HuH-7 (cell line): Measurements from ENCODE around the gene LCP2.

Experiments used
- DNase-seq: peaks from one replicate; pipeline ENCODE4 v3.0.0; 2011; ENCODE audit warnings: low spot score

Gene LCP2

DNA sequence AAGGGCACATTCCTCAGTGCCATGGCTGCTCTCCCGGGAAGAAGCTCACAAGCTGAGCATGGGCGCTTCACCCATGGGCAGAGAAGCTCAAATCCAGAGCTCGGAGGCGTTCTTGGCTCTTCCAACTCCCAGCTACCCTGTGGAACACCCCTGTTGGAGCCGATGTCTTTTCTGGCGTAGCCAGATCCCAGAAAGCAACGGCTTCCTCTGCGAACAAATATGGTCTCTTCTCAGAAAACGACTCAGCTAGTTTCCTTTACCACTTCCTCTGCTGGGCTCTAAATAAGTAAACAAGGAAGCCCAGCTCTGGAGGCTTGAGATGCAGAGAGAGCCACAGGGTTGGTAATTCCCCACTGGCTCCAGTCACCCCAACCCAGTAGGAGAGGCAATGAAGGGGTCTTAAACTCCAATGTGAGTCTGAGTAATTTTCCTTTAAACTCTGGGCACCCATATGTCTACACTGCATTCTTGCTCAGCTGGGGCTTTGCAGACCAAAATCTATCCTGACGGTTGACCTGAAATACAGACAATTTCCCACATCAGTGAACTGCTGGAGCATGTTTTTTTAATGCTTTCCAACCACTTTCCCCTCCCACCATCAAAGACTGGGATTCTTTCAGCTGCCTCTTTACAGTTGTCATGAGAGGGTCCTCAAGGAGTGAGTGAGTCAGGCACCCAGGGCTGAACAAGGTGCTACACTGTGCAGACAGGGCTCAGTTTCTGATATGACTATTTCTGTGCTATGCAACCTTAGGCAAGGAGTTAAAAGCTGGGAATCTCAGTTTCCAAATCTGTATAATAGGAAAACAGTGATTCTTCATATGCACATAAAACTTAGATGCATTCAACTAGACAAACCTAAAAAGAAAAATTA, at the start of gene LCP2:
Gene LCP2, minus strand, starts transcription at position 189 of the 874 bp plus-strand sequence. Its CDS starts 166 bp downstream, at position 23.
- no peak for DNase-seq

DNA sequence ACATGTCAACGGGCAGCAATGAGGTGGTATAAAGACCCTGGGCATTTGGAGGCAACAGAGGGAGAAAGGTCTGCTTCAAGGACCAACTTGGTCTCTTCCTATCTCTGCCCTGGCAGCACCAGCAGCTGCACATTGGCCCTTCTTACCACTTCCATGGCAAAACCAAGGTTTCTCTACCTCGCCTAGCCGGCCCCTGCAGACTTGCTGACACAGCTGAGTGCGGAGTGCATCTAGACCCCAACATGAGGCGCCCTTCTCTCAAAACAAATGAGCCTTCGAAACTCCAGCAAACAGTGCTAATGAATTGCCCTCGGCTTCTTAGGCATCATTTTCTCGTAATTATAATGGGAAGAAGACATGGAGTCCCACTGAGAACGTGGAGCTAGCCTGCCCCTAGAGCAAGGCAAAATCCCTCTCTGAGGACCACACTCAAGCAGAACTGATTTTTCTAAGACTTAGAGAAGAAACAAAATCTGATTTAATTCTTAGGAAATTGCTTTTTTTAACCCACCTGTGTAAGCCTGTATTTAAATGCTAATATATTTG, 49.5 kb upstream of the LCP2 start:
- DNase-seq: no peak

DNA sequence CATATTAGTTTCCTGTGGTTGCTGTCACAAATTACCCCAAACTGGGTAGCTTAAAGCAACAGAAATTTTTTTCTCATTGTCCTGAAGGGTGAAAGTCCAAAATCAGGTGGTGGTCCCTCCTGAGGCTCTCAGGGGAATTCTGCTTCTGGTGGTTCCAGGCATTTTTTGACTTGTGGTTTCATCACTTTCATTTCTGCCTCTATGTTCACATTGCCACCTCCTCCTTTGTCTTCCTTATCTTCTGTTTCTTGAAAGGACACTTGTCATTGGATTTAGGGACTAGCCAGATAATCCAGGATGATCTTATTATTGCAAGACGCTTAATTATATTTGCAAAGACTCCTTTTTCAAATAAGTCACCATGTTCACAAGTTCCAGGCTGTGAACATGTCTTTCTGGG, 48.4 kb upstream of the LCP2 start:
- no peak for DNase-seq

DNA sequence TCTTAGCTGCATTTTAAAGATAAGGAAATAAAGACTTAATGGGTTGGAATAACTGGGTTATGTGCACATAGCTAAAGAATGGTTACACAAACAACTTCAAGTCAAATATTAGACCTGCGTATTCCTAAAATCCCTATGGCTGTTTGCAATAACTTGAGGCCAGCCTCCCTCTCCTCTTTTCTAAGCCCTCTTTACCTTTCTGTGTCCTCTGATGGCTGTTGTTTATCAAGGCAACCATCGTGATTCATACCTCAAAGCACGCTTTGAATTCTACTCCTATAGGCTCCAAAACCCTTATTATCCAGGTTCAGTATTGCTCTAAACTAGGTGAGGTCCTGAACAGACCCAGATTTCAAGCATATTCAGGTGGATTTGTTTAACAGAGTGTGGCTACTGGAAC, 45.6 kb upstream of the LCP2 start:
- no peak for DNase-seq

DNA sequence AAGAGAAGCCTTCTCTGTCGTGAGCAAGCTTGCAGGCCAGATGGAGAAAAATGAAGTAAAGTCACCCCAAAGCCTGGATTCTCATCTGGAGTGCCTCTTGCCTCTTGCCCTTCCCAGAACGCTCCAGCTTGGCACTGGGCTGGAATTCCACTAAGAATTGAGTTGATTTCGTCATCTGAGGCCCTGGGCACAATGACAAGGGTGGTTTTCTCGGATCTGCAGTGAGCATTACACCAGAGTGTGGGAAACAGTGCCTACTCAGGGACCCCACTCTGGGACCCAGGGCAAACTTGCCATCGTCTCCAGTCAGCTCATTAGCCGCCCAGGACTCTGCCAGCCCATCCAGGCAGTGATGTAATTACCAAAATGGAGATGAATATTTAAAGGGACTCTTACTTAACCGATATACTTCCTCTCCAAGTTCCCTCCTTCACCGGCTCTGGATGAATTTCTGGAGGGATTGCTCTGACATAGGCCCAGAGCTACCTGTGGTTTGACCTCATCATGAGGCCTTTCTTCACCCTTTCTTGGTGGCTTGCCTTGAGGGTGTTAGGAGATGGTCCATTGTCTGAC, 44.7 kb upstream of the LCP2 start:
- DNase-seq: no peak

DNA sequence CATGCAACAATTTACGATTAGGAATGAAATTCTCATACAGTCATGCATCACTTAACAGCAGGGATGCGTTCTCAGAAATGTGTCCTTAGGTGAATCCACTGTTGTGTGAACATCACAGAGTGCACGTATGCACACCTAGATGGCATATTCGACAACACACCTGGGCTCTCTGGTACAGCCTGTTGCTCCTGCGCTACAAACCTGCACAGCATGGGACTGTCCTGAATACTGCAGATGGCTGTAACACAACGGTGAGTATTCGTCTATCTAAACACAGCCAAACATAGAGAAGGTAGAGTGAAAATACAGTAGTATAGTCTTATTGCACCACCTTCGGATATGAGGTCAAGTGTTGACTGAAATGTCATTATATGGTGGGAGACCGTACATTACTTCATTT, 44.0 kb upstream of the LCP2 start:
- no peak for DNase-seq

DNA sequence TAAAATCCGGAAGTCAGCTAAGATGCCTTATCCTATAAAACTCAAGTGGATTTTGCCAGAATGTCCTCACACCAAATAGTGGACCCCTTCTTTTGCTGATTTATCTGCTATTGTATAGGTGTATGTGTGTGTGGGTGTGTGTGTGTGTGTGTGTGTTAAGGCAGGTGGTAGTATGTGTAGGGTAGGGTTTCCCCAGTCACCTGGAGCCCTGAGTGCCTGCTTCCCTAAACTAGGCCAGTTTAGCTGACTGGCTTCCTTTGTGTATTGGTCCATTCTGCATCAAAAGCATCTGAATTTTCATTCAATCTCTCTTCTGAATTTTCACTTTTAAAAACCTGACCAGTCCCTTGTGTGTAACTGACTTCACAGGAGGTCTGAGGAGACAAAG, 42.2 kb upstream of the LCP2 start:
- no peak for DNase-seq

DNA sequence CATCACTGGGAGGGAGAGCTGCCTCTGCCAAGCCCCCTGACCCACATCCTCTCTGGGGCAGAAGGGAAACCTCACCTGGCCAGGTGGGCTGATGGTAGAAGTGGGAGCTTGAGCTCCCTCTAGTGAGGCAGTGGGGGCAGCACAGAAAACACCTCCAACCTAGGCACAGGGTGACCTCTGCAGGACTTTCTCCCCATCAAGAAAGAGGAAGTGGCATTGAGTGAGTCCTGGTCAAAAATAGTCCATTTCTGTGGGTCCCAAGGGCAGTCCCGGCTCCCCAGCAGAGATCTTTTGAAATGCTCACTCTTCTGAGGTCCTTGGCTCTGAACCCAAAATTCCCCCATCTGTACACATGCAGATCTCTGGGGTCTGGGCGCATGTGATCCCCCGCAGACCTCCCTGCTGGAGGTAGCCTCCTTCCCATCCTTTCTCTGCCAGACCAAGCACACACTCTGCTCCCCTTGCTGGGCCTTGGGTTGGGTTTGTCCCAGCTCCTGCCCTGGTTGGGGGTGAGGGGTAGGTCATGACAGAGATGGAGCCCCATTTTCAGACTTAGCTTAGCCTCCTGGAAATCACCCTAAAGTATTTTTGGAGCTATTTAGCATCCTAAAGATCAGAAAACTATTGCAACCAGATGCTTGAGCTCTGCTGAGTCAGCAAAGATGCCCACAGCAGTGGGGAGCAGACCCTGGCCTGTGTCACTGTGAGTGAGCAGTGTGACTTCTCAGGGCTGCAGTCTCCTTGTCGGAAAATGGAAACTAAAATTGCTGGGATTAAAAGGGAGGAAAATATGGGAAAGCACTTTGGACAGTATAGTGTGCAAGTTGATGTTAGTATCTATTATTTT, 41.6 kb upstream of the LCP2 start:
- DNase-seq: no peak

DNA sequence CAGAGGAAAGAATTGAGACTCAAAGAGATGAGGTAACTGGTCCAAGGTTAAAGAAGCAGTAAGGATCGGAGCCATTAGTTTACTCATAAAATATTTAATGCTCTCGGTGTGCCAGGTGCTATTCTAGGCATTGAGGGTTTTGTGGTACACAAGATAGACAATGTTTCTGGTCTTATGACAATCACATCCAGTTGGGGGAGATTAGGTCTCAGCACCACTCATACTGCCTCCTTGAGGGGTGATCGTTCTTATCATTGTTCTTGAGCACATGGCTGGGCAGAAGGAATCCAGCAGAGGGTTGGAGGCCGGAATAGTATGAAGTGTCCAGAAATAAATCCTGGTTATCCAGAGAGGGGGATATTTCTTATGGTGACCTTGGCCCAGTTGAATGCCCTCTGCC, 40.7 kb upstream of the LCP2 start:
- DNase-seq: no peak

DNA sequence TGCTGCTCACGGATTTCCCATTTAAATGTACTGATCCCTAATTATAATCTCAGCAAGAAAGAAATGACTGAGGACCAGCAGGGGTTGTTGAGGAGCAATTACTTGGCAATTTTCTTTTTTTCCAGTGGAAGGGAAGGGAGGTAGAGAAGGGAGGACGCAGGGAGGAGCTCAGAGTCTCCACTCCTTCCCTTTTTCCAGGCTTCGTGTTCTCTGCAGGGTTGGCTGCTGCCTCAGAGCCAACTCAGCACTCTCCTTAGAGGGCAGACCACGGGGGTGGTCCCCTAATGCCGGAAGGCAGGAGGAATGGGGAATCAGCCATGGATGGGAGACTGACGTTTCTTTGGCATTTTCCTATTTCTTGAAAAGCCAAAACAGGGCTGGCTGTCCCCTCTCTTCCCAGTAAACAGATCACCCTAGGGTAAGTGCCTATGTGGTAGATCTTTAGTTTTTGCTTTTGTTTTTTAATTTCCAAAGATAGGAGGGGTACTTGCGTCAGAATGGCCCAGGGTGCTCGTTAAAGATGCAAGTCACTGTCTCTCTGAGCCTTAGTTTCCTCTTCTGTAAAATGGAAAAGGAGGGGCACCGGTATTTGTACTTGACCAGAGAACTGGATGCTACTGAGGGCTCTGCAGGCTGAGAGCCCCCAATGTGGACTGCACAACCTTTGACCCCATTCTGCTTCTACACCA, 39.6 kb upstream of the LCP2 start:
- DNase-seq: no peak

DNA sequence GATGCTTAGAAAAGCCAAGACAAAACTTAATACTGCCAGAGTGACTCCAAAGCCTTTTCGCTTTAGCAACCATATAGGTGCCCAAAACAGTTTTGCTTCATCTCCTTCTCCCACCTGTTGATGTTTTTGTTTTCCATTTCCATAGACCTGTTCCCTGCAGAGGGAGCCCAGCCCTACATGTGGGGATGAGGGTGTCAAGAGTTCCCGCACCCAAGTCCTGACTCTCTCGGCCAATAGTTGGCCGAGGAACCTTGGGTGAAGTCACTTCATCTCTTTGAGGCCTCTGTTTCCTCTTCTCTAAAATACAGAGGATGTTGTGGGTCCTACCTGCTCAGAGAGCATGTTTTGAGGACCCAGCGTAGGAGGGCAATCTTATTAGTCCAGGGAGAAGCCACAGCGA, 38.5 kb upstream of the LCP2 start:
- DNase-seq: no peak

DNA sequence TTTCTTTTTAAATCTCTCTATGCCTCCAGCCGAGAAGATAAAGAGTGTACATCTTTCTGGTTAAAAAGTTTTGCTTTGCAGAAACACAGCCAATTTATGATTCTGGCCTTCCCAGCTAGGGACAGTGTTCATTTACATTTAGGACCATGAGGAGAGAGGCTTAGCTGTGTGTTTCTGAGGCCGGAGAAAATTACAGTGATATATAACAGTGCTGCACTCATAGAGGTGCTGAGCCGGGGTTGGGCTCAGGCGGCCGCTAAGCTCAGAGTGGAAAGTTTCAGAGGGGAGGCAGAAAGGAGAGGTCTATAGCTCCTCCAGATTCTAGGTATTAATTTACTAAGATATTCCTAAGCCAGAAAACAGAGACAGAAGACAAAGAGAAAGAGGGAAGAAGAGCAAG, 37.0 kb upstream of the LCP2 start:
- no peak for DNase-seq

DNA sequence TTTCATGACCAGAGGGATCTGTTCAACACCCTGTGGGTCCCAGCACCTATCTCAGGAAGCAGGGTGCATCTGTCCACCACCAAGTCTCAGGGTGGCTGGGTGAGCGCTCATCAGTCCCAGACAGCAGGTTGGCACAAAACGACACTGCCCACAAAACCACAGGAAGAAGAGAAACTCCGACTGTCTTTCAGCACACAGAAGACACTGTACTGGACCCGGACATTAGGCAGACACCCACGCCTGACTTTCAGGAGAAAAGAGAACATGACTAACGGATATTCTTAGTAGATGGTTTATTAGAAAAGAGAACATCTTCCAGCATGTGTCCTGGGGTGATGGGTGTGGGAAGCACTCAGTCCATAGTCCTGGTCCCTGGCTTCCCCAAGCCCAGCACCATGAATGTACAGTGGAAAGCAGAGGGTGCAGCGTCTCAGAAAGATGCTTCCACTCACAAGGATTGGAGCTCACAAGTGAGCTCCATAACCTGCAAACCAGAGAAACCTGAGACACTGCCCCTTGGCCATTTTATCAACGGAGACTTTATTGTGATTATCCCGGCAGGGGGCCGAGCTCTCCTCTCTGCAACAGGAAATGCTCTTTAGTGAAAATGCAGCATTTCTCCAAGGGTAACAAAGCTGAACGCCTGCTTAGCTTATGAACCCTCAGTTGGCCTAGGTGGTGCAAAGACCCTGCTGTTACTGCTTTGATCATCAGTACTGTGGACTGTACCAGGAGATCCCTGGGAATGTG, 35.8 kb upstream of the LCP2 start:
- DNase-seq: no peak

DNA sequence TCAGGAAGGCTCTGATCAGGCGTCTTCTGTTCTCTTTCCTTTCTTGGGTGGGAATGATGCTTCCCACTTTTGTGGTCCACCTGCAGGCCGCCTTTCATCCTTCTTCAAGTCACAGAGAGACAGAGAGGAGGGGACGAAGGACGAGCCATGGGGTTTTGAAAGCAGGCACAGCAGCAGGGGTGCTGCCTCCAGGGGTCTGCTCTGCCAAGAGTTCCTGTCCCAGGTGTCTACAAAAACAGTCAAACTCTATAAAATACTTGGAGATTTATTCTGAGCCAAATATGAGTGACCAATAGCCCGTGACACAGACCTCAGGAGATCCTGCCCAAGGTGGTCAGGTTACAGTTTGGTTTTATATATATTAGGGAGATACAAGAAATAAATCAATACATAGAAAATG, 34.5 kb upstream of the LCP2 start:
- no peak for DNase-seq

DNA sequence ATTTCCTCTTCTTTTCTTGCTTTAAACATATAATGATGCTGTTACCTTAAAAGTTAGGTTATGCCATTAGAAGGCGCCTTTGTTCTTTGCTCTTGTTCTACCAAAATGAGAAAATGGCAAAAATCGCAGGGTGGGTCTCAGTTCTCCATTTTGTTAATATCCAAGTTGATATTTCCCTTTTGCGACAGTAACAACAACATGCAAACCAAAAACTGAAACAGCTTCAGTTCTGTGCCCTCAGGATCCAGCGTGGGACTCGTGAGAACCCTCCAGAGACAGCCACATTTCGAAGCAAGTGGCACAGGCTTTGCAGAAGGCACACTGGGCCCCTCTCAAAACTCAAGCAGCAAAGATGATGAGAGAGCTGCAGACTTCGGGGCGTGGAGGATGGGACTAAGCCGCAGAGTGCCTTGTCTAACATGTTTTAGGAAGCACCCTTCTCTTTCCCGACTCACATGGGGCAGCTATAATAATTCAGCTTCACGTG, 33.0 kb upstream of the LCP2 start:
- no peak for DNase-seq

DNA sequence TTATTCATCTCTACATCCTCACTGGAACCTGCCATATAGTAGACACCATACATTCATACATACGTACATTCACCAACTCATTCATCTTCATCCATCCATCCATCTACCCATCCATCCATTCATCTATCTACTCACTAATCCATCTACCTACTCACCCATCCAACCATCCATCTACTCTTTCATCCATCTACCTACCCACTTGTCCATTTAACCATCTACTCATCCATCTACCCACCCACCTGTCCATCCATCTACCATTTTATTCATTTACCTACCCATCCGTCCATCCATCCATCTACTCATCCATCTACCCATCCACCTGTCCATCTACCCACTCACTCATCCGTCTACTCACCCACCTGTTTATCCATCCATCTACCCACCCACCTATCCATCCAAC, 31.9 kb upstream of the LCP2 start:
- DNase-seq: no peak

DNA sequence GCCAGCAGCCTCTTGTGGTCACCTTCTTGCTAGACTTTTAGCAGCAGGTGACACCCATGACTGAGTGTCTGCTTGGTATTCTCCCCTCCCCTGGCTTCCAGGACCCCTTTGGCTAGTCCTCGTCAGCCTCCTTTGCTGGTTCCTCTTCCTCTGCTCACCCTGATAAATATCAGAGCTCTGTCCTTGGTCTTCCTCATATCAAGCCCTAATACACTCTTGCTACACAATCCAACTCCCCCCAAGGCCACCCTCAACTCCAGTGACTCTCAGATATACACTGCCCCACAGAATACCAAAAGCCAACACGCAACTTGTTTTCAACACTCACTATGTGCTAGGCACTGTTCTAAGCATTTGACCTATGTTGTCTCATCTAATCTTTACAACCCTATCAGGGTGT, 30.3 kb upstream of the LCP2 start:
- DNase-seq: no peak

DNA sequence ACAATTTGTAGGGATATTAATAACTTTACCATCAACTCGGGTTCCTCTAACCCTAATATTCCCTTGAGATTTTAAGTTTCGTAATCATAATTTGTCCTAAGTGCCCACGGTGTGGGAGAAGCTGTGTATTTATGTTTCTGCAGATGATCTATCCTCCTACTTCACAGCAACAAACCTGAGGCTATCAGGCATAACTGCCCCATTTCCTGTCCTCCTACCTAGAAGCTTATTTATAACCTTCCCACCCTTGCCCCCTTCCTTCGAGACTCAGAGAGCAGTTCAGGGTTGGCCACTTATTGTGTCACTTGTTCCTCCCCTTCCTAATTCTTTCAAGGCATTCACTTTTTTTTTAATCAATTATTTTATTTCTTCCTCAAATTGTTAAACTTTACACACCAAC, 29.6 kb upstream of the LCP2 start:
- no peak for DNase-seq

DNA sequence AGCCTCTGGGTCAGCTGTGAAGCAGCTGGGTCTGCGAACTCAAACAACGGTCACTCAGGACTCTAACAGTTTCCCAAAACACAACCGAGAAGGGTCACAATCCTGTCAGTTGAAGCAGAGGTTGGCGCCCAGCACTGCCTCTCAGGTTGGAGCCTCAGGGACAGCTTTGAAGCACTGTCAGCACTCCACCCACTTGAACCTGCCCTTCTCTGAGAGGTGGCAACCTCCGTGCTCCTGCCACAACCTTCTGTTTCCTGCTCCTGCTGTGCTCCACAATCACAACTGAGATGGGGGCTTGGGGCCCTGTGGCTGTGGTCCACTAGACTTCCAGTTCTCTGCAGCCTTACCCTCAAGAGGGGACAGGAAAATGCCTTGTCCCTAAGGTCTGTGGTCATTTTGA, 21.7 kb upstream of the LCP2 start:
- no peak for DNase-seq

DNA sequence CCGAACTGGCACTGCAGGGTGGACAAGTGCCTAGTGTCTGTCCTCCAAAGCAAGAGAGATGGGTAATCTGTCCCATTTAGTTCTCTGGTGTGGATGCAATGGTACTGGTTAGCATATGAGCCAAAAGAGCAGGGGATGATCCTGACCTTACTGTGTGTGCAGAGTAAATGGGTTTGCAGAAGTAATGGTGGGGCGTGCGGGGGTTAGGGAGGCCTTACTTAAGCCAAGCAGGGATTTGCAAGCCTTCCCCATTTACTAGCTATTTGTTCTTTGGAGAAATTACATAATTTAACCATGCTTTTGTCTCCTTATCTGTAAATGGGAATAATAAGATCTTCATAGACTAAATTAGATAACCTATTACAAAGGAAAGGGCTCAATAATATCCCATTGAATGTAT, 19.9 kb upstream of the LCP2 start:
- no peak for DNase-seq

DNA sequence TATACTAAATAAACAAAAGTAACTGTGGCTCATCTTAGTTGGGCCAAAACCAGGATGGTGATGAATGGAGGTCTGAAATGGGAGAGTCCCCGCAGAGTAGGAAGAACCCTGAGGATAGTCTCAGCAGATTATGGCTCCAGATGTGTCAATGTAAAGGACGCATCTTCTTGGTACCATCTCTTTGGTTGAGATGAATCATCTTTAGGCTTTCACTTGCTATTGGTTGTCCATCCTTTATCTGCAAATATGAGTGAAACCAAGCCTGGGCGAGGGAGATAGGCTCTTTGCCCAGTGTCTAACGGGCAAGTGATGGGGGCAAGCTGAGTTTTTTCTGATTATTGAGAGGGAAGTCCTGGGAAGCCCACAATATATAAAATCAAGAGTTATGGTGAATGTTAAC, 19.4 kb upstream of the LCP2 start:
- no peak for DNase-seq
